Activated CD4-positive, alpha-beta T cell treated with anti-CD3 and anti-CD28 coated beads, Interleukin-2, amount 10 ng/mL, durations not matched to agents 24 days and 14 days (primary cell): ENCODE measurements around the gene JMJD7. TPM values are rescaled to one million over a fixed set of nuclear protein-coding genes. Genes with fewer than 3 reads are reported as not detected.

Source experiments
- DNase-seq: peaks from one replicate; pipeline ENCODE4 v3.0.0; 2022
- H3K27ac Mint-ChIP-seq: one replicate; pipeline ENCODE4 v1.8.0; 2022; ENCODE audit warnings: mild to moderate bottlenecking, mixed read lengths
- H3K27me3 Mint-ChIP-seq: one replicate; pipeline ENCODE4 v1.8.0; 2022; ENCODE audit warnings: mixed read lengths
- H3K36me3 Mint-ChIP-seq: one replicate; pipeline ENCODE4 v1.8.0; 2022; ENCODE audit warnings: low read depth, mild to moderate bottlenecking, mixed read lengths
- H3K4me1 Mint-ChIP-seq: one replicate; pipeline ENCODE4 v1.8.0; 2021; ENCODE audit warnings: mixed read lengths
- H3K4me3 Mint-ChIP-seq: one replicate; pipeline ENCODE4 v1.8.0; 2022; ENCODE audit warnings: mild to moderate bottlenecking, moderate library complexity, mixed read lengths
- H3K9me3 Mint-ChIP-seq: one replicate; pipeline ENCODE4 v1.8.0; 2021; ENCODE audit warnings: mixed read lengths
- intact Hi-C: fragments of 100-400 bp; cut with micrococcal nuclease; formaldehyde crosslinking; loops from one replicate; pipeline ENCODE4 v1.15.1; 2023
- total RNA-seq: library from RNA; stranded (reverse); gene quantifications from 2 replicates; pipeline ENCODE4 v1.2.3, GENCODE V29; 2022

JMJD7 gene
- total RNA-seq, 1 donor from 2014 or later, result 20.1 TPM

DNA sequence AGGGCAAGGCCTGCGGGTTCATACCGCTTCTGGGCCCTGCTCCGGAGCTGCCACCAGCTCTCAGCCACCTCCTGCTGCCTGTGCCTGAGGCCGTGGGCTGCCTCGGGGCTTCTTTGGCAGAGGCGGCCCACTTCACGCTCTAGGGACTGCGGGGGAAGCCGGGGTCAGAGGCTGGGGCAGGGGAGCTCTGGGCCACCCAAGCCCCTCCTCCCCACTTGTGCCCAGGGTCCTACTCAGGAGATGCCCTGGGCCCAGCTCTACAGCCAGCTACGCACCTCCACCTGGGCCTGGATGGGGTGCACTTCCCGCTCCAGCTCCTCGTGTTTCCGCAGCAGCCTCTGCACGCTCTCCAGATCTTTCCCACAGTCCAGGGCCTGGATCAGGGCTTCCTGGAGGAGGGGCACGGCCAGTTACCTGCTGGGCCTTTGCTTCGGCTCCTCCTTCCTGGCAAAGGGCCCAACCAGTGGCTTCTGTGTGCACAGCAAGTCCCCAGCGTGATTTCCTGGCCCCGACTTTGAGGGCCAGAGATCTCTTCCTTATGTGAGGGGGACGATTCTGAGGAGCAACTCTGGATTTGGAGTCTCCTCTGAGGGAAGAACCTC lies 34.7 kb downstream of the JMJD7 start:
- Mint-ChIP-seq H3K36me3 (no peaks in the 10 kb centered on the region), H3K27ac (no peak overlapping the region), H3K9me3 (no peaks in the 10 kb centered on the region), H3K4me1 (peaks cover 7% of the 10 kb centered on the region), H3K4me3 (no peak overlapping the region), H3K27me3 (no peaks in the 10 kb centered on the region)
- intact Hi-C loops, result no loop called here
- DNase-seq, result no peak

DNA sequence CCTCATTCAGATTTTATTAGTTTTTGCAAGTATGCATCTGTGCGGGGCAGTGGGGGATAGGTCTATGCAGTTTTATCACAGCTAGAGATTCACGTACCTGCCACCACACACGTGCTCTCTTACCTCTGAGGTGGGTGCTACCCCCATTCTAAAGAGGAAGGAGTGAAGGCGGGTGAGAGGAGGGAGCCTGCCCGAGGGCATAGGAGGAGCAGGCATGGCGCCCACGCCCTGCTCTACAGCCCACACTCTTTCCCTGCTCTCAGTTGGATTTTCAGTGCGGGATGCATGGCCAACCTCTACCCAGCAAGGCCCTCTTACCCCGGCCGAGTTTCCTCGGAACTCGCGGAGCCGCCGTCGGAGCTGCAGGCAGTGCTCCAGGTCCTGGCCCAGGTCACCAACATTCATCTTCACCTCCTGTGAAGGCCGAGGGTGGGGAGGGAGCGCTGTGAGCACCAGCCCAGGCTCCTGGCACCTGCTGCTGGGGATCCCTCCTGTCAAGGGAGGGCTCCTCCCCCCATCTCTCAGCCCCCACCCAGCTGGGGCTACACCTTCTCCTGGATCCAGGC lies 37.7 kb downstream of the JMJD7 start:
- intact Hi-C loops, result no loop called here
- no peaks in the 10 kb centered on the region for H3K9me3 Mint-ChIP-seq
- H3K36me3 Mint-ChIP-seq, result no peaks in the 10 kb centered on the region
- no peak overlapping the region for H3K27ac Mint-ChIP-seq
- no peak overlapping the region for H3K4me3 Mint-ChIP-seq
- no peaks in the 10 kb centered on the region for H3K27me3 Mint-ChIP-seq
- DNase-seq, result no peak
- H3K4me1 Mint-ChIP-seq, result no peaks in the 10 kb centered on the region

DNA sequence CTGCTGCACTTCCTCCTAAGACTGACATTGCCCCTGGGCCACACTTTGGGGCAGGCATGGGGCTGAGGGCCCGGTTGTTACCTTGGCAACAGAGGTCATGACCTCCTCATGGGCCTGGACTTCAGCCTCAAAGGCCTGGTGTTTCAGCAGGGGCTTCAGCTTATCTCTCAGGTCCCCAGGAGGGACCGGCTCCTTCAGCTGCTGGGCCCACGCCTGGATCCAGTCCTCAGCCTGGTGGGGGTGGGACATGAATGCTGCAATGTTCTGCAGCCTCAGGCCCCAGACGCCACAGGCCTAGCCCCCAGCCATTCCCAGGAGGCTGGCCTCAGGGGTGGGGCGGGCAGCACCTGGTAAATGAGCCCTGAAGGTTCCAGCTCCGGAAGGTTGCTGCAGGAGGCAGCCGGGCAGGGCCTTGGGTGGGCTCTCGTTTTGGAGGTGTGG lies 38.4 kb downstream of the JMJD7 start:
- Mint-ChIP-seq H3K27ac (no peak overlapping the region), H3K36me3 (no peaks in the 10 kb centered on the region), H3K9me3 (no peaks in the 10 kb centered on the region), H3K4me1 (peaks cover 6% of the 10 kb centered on the region), H3K27me3 (no peaks in the 10 kb centered on the region), H3K4me3 (no peak overlapping the region)
- intact Hi-C loops, result no loop called here
- no peak for DNase-seq

DNA sequence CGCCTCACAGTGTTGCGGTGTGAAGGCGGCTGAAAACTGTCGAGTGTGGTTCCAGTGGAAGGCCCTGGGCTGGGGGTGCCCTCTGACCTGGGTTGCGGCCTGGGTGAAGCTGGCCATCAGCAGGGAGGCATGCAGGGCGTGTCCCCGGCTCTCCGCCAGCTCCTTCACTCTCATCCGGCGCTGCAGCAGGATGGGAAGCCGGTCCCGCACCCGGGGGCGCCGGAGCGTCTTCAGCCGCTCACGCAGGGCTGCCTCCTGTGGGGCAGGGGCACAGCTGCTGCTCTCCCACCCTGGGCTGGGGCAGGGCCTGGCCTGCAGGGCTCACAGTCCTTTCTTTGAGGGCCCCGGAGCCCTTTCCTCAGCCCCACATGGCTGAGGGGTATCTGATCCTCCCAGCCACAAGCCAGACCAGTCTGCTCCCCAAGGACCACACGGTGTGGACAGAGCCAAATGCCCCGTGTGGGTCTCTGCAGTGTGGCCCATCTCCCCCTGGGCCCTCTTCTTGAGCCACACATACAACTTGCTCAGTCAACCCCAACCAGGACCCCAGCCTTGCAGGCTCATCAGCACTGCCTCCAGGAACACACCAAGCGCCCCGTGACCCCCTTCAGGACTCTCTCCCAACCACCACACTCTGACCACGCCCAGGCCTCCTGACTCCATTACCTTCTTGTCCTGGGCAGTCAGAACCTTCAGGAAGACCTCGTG lies 39.1 kb downstream of the JMJD7 start:
- H3K27me3 Mint-ChIP-seq, result no peaks in the 10 kb centered on the region
- intact Hi-C loops, result no loop called here
- H3K4me3 Mint-ChIP-seq, result no peak overlapping the region

DNA sequence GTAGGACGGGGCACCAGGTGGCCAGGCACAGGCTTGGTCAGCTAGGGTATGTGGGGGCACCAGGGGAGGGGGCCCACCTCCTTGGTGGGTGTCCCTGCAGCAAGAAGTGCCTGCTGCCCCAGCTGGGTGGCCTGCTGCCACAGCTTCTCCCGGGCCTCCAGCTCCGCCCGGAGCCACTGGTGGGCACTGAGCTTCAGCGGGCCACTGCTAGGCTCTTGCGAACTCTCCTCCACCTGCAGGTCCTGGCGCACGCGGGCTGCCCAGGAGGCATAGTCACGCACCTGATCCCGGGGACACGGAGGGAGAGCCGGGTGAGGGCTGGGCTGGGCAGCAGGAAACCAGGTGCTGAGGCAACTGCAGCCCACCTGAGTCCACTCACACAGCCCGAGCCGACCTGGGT lies 40.4 kb downstream of the JMJD7 start:
- Mint-ChIP-seq H3K4me1 (peaks cover 9% of the 10 kb centered on the region), H3K9me3 (no peaks in the 10 kb centered on the region), H3K27me3 (no peaks in the 10 kb centered on the region), H3K27ac (no peak overlapping the region), H3K36me3 (no peaks in the 10 kb centered on the region), H3K4me3 (no peak overlapping the region)
- intact Hi-C loops, result no loop called here
- DNase-seq, result no peak

More for the DNA sequence above, 39.1 kb downstream of the JMJD7 start:
- Mint-ChIP-seq H3K36me3 (no peaks in the 10 kb centered on the region), H3K9me3 (no peaks in the 10 kb centered on the region), H3K27ac (no peak overlapping the region), H3K4me1 (peaks cover 6% of the 10 kb centered on the region)
- DNase-seq, result no peak

DNA sequence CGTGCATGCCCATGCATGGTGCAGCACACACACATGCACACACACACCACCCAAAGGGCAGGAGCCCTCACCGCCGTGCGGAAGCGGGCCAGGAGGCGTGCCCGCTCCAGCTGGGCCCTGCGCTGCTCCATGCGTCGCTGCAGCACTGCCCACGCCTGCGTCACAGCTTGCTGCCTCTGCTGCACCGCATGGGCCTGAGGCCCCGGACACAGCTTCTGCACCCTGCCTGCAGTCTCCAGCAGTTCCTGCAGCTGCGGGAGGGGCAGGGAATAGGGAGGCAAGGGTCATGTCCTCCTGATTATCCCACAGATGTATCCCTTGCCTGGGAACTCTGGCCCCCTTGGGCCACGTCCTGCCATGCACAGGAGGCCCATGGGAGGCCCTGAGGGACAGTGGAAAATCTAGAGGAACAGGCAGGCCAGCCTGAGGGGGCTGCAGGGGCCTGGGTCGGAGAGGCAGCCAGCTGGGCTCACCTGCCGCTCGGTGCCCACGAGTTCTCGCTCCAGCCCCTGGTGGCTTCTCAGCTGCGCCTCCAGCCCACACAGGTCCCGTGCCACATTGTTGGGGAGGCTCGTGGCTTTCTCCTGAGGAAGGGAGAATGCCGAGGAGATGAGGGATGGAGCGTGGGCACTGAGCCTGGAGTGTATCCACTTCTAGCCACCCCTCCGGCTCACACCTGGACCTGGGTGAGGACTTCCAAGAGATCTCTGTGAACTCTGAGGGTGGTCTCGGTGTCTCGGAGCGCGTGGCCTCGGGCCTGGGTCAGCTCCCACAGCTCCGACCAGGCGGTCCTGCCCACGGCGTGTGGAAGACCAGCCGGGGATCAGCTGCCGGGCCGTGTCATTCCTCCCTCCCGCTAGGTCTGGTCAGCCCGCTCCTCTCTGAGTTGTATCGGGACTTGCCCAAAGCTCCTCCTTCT lies 42.1 kb downstream of the JMJD7 start:
- DNase-seq, result no peak
- peaks cover 9% of the 10 kb centered on the region for H3K4me1 Mint-ChIP-seq
- H3K27ac Mint-ChIP-seq, result peak overlapping the region; percentile 63
- no peaks in the 10 kb centered on the region for H3K9me3 Mint-ChIP-seq
- H3K27me3 Mint-ChIP-seq, result no peaks in the 10 kb centered on the region
- no peaks in the 10 kb centered on the region for H3K36me3 Mint-ChIP-seq
- no peak overlapping the region for H3K4me3 Mint-ChIP-seq
- intact Hi-C loops, result no loop called here

DNA sequence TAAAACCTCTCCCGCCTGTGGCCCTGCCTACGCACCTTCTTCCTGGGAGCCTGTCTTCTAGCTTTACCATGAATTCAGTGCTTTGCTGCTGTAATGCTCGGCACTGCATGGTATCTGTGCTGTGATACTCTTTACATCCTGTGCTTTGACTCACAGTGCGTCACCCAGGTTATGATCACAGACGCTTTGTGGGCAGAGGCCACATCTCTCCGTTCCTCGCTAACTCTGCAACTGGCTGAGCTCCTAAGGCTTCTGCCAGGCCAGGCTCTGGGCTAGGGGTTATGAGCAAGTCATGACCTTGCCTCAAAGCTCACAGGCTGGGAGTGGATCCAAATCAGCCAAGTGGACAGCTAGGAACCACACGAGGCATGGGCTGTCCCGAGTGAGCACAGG lies 42.8 kb downstream of the JMJD7 start:
- H3K4me1 Mint-ChIP-seq, result peaks cover 9% of the 10 kb centered on the region
- H3K27ac Mint-ChIP-seq, result peak overlapping the region; percentile 63
- peak; percentile 87 for DNase-seq
- no peaks in the 10 kb centered on the region for H3K9me3 Mint-ChIP-seq
- H3K27me3 Mint-ChIP-seq, result no peaks in the 10 kb centered on the region
- intact Hi-C loops, result no loop called here
- no peaks in the 10 kb centered on the region for H3K36me3 Mint-ChIP-seq
- H3K4me3 Mint-ChIP-seq, result no peak overlapping the region

DNA sequence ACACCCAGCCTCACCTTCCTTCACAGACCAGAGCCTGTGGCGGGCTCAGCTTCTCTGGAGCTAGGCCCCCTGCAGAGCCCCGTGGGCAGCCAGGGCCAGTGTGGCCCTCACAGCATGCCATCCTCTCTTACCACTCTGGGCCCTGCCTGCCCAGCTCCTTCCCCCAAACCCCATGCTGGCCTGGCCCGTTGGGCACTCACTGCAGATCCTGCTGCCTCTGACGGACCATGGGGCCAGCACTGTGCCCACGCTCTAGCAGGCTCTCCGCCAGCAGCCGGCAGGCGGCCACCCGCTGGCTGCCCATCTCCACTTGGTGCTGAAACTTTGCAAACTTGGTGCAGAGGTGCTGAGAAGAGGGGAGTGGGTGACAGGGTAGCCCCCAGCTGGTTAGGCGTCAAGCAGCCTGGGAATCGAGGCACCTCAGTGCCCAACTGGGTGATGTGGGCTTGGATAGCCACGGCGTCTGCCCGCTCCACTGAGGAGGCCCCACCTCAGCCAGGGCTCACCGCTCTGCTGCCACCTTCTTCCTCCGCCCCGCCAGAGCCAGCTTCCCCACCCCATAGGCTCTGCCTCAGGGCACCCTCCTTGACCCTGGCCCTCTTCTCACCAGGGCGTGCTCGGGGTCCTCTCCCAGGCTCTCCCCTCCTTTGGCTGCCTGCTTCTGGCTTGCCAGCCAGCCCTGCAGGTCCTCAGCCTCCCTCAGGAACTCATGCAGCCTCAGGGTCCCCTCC lies 43.4 kb downstream of the JMJD7 start:
- peaks cover 9% of the 10 kb centered on the region for H3K4me1 Mint-ChIP-seq
- intact Hi-C loops, result no loop called here
- no peaks in the 10 kb centered on the region for H3K9me3 Mint-ChIP-seq
- no peaks in the 10 kb centered on the region for H3K27me3 Mint-ChIP-seq
- no peak overlapping the region for H3K4me3 Mint-ChIP-seq
- no peaks in the 10 kb centered on the region for H3K36me3 Mint-ChIP-seq
- H3K27ac Mint-ChIP-seq, result peak overlapping the region; percentile 63
- DNase-seq, result no peak

DNA sequence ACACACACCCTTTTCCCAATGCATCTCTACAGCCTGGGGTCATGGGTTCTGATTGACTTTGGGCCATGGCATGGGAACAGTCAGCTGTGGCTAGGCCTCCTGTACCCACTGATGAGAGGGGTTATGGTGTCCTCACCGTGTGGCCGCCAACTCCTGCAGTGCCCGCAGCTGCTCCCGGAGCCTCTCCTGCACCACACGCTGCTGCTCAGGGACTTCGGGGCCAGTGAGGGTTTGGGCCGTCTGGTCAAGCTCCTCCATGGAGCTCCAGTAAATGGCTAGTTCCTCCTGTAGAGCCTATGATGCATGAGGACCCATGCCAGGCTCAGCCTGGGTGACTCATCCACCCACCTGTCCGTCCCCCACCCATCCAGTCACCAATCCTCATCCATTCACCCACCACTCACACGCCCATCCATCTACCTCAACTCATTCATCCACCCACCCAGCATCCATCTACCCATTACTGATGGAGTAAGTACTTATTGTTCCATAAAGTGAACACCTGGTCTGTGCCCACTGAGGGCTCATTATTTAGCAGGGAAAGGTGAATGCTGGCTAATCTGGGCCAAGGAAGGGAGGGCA lies 44.4 kb downstream of the JMJD7 start:
- Mint-ChIP-seq H3K4me3 (no peak overlapping the region), H3K27ac (peak overlapping the region; percentile 14)
- intact Hi-C loops, result no loop called here

DNA sequence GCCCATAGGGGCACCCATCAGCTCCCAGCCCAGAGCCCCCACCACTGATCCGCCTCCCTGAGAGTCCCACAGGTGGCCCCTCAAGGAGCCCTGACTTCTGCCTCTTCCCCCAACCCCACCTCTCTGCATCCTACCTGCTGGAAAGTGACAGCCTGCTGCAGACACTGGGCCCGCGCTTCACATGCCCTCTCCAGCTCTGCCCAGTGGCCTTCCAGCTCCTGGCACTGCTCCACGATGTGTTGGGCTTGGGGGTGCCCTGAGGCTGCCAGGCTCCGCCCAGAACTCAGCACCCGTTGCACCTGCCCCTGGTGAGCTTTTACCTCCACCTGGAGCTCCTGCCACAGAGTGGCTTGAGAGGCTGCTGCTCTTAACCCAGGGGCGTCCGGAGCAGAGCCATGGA lies 45.8 kb downstream of the JMJD7 start:
- intact Hi-C loops, result no loop called here

More for the DNA sequence above, 44.4 kb downstream of the JMJD7 start:
- no peak for DNase-seq
- Mint-ChIP-seq H3K4me1 (peaks cover 9% of the 10 kb centered on the region), H3K27me3 (no peaks in the 10 kb centered on the region), H3K9me3 (no peaks in the 10 kb centered on the region), H3K36me3 (no peaks in the 10 kb centered on the region)

DNA sequence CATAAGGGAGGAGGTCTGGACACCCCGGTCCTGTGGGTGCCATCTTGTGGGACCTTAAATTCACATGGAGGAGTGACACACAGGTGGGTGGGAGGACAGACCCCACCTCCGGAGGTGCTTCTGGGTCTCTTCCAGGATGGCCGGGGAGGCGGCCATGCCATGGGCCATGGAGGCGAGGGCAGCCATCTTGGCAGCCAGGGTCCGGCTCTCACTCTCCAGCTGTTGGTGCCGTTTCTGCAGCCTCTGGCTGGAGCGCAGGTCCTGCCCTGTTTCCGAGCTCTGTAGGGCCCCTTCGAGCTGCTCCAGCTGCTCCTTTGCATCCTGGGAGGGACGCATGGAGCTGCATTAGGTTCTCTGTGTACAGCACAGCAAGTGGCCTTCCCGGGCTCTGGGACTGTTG lies 46.8 kb downstream of the JMJD7 start:
- no peaks in the 10 kb centered on the region for H3K9me3 Mint-ChIP-seq
- no peaks in the 10 kb centered on the region for H3K36me3 Mint-ChIP-seq
- no peak overlapping the region for H3K27ac Mint-ChIP-seq
- H3K4me1 Mint-ChIP-seq, result peaks cover 9% of the 10 kb centered on the region
- H3K4me3 Mint-ChIP-seq, result no peak overlapping the region
- intact Hi-C loops, result no loop called here
- DNase-seq, result no peak
- no peaks in the 10 kb centered on the region for H3K27me3 Mint-ChIP-seq

More for the DNA sequence above, 45.8 kb downstream of the JMJD7 start:
- Mint-ChIP-seq H3K27me3 (no peaks in the 10 kb centered on the region), H3K4me1 (peaks cover 9% of the 10 kb centered on the region), H3K4me3 (no peak overlapping the region), H3K36me3 (no peaks in the 10 kb centered on the region), H3K9me3 (no peaks in the 10 kb centered on the region), H3K27ac (peak overlapping the region; percentile 6)
- DNase-seq, result no peak

DNA sequence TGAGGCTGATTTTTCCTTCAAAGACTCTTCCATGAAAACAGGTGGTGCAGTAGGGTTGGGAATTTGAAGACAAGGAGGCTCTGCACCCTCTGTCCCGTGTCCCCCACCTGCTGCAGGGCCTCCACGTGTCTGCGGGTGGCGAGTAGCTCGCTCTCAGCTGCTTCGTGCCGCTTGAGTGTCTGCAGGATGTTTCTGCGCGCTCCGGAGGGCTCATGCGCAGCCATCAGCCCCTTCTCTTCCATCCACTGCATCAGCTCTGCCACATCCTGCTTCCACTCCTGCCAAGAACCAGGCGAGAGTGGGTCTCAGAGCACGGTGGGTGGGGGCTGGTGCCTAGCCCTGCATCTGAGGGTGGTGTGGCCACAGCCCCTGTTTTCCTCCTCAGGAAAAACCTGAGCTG lies 48.1 kb downstream of the JMJD7 start:
- DNase-seq, result no peak

DNA sequence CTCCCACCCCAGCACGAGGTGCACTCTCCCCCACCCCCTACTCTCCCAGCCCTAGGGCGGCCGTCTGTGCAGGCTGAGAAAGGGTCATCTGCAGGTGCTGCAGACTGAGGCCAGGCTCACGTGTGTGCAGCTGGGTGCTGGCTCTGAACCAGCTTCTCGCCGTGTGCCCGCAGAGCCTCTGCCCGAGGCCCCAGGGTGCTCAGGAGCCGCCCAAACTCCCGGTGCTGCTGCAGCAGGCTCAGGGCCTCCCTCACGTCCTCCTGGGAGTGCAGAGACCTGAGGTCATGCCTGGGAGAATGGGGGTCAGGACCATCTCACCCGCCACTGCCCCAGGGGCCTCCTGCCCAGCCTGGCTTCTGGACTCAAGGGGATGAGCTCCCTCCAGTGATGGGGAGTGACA lies 48.8 kb downstream of the JMJD7 start:
- intact Hi-C loops, result no loop called here
- Mint-ChIP-seq H3K9me3 (no peaks in the 10 kb centered on the region), H3K36me3 (peaks cover 3% of the 10 kb centered on the region), H3K4me3 (no peak overlapping the region), H3K27me3 (peaks cover 12% of the 10 kb centered on the region), H3K4me1 (peaks cover 6% of the 10 kb centered on the region), H3K27ac (no peak overlapping the region)
- DNase-seq, result no peak

More for the DNA sequence above, 48.1 kb downstream of the JMJD7 start:
- intact Hi-C loops, result no loop called here
- peaks cover 6% of the 10 kb centered on the region for H3K4me1 Mint-ChIP-seq
- H3K27ac Mint-ChIP-seq, result no peak overlapping the region
- no peaks in the 10 kb centered on the region for H3K36me3 Mint-ChIP-seq
- peaks cover 5% of the 10 kb centered on the region for H3K27me3 Mint-ChIP-seq
- no peaks in the 10 kb centered on the region for H3K9me3 Mint-ChIP-seq
- H3K4me3 Mint-ChIP-seq, result no peak overlapping the region
